B cell (primary cell): Measurements from ENCODE around the gene HES4.

Experiments
- CTCF ChIP-seq: fragments of 200-600 bp; IDR thresholded peaks from one replicate; pipeline ENCODE4 v1.8.0; 2022; ENCODE audit warnings: antibody characterized with exemption, mild to moderate bottlenecking
- EZH2 ChIP-seq: IDR thresholded peaks from 2 replicates; pipeline ENCODE4 v1.6.1; 2012; ENCODE audit warnings: borderline replicate concordance, low read depth, mild to moderate bottlenecking, moderate library complexity, low read length; ENCODE audit not compliant: insufficient read depth, poor library complexity, severe bottlenecking

- TF ChIP-seq CTCF (no peak), EZH2 (no peak)
These were observed 37.8 kb upstream of the HES4 start for GRCh38 chr1:1037366-1038327.
